Camera-type eye (tissue), 1 donor: Measurements from ENCODE around the gene ARF1. TPM values are rescaled to one million over a fixed set of nuclear protein-coding genes. Genes with fewer than 3 reads are reported as not detected.

Source experiments
- total RNA-seq: library from RNA; depleted of rRNA; stranded (reverse); fragments of >200 nt; gene quantifications from one replicate; pipeline ENCODE4 v1.2.3, GENCODE V29; 2014

ARF1 gene
- 184 TPM for total RNA-seq

DNA sequence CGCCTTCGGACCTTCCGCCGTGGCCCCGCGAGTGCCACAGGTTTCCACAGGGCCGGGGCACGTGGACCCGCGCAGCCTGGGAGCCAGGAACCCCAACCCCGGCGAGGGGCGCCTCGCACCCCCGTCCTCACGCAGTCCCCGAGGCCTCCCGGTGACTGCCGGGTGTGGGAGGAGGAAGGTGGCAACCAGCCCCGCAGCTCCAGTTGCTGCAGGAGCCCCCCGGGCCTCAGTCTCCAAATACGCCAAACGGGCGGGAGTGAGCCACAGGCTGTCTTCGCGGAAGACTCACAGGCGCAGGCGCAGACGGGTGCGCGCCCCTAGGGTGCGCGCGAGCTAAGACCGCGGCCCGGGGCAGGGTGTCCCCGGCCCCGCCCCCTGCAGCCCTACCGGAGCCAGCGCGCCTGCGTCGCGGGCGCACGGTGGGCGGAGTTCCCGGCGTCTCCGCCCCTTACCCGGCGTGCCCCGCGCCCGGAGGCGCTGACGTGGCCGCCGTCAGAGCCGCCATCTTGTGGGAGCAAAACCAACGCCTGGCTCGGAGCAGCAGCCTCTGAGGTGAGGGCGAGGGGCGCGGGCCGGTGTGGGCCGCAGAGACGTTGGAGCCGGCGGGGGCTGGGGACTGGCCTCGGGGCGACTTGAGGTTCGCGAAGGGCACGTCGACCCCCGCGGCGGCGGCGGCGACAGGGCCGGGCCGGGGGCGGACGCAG lies at the start of gene ARF1:
Gene ARF1 (plus strand): TSS at position 495 of the 704 bp plus-strand sequence. CDS start 14,407 bp downstream, outside the sequence.

DNA sequence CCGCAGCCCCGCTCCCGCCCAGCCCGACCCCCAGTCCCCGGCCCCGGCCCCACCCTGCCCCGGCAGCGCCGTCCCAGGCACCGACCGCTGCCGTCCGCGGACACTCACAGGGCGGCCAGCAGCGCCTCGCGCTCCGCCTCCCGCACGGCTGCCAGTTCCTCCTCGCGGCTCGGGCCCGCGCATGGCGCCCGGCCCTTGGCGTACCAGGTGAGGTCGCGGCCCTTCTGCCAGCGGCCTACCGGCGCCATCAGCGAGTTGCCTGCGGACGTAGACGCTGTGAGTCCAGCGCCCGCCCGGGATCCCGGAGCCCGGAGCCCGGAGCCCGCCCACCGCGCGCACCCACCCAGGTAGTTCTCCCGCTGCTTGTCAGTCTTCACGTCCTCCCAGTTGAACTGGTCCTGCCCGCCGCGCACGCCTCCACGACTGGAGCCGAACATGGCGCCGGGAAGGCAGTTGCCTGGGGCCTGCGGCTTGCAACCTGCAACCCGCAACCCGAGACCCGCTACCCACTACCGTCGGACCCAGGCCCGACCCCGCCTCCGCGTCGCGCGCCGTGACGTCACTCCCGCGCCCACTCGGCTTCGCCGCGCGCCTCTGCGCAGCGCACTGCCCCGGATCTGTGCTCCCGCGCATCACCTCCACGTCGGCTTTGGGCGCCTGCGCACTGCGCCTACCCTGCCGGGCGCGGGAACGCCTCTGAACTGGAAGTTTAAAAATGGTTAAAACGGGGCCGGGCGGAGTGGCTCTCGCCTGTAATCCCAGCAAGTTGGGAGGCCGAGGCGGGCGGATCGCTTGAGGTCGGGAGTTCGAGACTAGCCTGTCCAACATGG lies 20.5 kb downstream of the ARF1 start, which contains the start of gene C1orf35:
Gene C1orf35 (minus strand): TSS at position 535 of the 830 bp plus-strand sequence. CDS start 98 bp downstream, at position 437.

DNA sequence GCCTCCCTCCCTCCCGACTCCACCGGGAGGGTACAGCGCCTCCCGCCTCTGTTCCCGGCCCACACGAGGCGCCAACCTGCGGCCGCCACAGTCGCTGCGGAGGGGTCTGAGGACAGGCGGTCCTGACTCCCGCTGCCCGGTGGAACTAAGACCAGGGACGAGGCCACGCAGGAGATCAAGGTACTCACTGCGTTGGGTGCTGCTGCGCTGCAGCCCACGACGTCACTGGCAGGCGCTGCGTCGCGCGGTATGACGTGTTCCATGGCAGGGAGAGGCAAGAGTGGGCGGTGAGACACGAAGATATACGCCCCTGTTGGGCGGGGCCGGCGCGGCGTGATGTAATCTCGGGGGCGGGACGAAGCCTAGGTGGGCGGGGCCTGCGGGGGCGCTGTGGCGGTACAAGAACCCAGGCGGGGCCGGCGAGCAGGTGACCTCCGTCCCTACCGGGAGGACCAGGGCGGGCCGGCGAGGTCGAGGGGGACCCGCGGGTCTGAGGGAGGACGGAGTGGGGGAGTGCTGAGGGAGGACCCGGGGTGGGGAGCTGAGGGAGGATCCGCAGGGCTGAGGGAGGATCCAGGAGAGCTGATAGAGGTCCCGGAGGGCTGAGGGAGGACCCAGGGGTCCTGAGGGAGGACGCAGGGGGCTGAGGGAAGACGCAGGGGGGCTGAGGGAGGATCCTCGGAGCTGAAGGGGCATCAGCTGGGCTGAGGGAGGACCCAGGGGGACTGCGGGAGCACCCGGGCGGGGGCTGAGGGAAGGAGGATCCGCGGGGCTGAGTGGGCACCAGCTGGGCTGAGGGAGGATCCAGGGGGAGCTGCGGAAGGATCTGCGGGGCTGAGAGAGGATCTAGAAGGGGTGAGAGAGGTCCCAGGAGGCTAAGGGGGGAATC lies 26.8 kb downstream of the ARF1 start, which contains the start of gene MRPL55:
Gene MRPL55 (minus strand): TSS at position 227 of the 889 bp plus-strand sequence. CDS start 1,039 bp downstream, outside the sequence.

DNA sequence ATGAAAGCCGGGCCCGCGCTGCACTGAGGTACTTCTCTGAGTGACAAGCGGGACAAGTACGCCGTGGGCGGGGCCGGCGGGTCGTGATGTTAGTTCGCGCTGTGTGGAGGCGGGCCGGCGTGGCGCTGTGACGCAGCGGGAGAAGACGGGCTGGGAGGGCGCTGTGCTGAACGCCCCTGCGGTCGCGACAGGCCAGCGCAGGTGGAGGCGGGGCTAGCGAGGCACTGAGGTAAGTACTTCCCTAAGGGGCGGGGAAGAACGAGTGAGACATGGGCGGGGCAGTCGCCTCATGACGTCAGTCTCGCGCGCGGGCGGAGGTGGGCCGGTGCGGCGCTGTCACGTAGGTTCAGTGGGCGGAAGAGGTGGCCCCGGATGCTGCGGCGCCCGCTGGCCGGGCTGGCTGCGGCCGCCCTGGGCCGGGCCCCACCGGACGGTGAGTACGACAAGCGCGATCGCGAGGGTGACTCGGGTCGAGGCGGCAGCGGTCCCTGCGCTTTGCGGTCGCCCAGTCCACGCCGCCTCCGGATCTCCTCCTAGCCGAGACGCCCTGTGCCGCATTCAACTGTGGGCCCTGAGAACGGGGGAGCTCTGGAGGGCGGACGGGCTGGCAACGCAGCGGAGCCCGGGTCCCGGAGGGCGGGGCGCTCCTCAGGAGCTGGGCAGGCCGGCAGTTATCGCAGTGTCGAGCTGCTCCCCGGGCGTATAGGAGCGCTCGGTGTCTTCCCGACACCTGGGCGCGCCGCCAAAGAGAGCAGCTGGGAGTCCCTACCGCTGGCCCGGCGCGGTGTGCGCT lies 57.6 kb downstream of the ARF1 start, which contains the start of gene GUK1:
Gene GUK1 (plus strand): TSS at position 349 of the 793 bp plus-strand sequence. CDS start 24 bp downstream, at position 373.

Other genes with a start within 250 kb of the ARF1 start
- gene WNT9A, start 134.8 kb upstream of the ARF1 start, total RNA-seq, result 4.3 TPM
- gene WNT3A, start 75.7 kb upstream of the ARF1 start, total RNA-seq, result 0.22 TPM
- gene C1orf35, start 20.6 kb downstream of the ARF1 start, total RNA-seq, result 14.3 TPM
- gene MRPL55, start 26.6 kb downstream of the ARF1 start, total RNA-seq, result 36.6 TPM
- 185 TPM for gene GUK1, start 57.6 kb downstream of the ARF1 start, total RNA-seq
- gene GJC2, start 67.2 kb downstream of the ARF1 start, total RNA-seq, result 2.1 TPM
- 13.7 TPM for gene IBA57, start 83.1 kb downstream of the ARF1 start, total RNA-seq
- gene OBSCN, start 125.3 kb downstream of the ARF1 start, total RNA-seq, result 86.5 TPM